ENCODE measurements around the gene C11orf98. TPM values are rescaled to one million over a fixed set of nuclear protein-coding genes. Genes with fewer than 3 reads are reported as not detected.
"Not testable (repeated sequence)": the region's sequence is repeated elsewhere in the genome, so short reads cannot be mapped to it uniquely, and the experiment has no call there.

The C11orf98 gene
- polyA plus RNA-seq, 1 donor from 2014 or later: 96.3 TPM

- H3K36me3 Mint-ChIP-seq: peaks cover 5% of the 10 kb centered on the region
- H3K4me1 Mint-ChIP-seq: peaks cover 8 to 13% (median 13%) of the 10 kb centered on the region in 3 donors
- no peak overlapping the region for H3K27ac Mint-ChIP-seq
- peak overlapping the region in 1 of 4 donors; percentile 36 for H3K4me3 Mint-ChIP-seq
- H3K27me3 Mint-ChIP-seq: no peaks in the 10 kb centered on the region
- H3K9me3 Mint-ChIP-seq: no peaks in the 10 kb centered on the region
Observed at GRCh38 chr11:62702246-62702645, 37.2 kb upstream of the C11orf98 start.

- H3K36me3 Mint-ChIP-seq: peaks cover 2% of the 10 kb centered on the region
- H3K4me1 Mint-ChIP-seq: peaks cover 3 to 5% (median 5%) of the 10 kb centered on the region in 3 donors
- no peaks in the 10 kb centered on the region for H3K9me3 Mint-ChIP-seq
- no peaks in the 10 kb centered on the region for H3K27me3 Mint-ChIP-seq
- peak overlapping the region in 1 of 3 donors; percentile 46 for H3K27ac Mint-ChIP-seq
- no peak overlapping the region for H3K4me3 Mint-ChIP-seq
Observed at GRCh38 chr11:62694455-62695167, 29.6 kb upstream of the C11orf98 start.

GRCh38 chr11:62693624-62694023, 28.6 kb upstream of the C11orf98 start:
- H3K4me3 Mint-ChIP-seq, H3K9me3 Mint-ChIP-seq, H3K27me3 Mint-ChIP-seq, H3K36me3 Mint-ChIP-seq, H3K4me1 Mint-ChIP-seq, H3K27ac Mint-ChIP-seq: not testable (repeated sequence)

GRCh38 chr11:62689421-62690183, 24.6 kb upstream of the C11orf98 start, which contains the start of gene LRRN4CL:
LRRN4CL (minus strand) TSS chr11:62689530; CDS start chr11:62688508, 1,022 bp downstream.
- H3K4me1 Mint-ChIP-seq: peaks cover under 1 to 3% (median under 1%) of the 10 kb centered on the region in 3 donors
- no peaks in the 10 kb centered on the region for H3K9me3 Mint-ChIP-seq
- peaks cover 4% of the 10 kb centered on the region for H3K27me3 Mint-ChIP-seq
- H3K27ac Mint-ChIP-seq: no peak within 1 kb of the TSS
- H3K36me3 Mint-ChIP-seq: no peaks in the 10 kb centered on the region
- H3K4me3 Mint-ChIP-seq: no peak within 1 kb of the TSS

- Mint-ChIP-seq H3K27ac (no peak overlapping the region), H3K4me1 (peaks cover 0 to 3% (median 0%) of the 10 kb centered on the region in 3 donors), H3K27me3 (peaks cover 4% of the 10 kb centered on the region), H3K9me3 (no peaks in the 10 kb centered on the region), H3K4me3 (no peak overlapping the region), H3K36me3 (no peaks in the 10 kb centered on the region)
Observed at GRCh38 chr11:62688491-62688890, 23.5 kb upstream of the C11orf98 start.

GRCh38 chr11:62687508-62688396, 22.7 kb upstream of the C11orf98 start:
- Mint-ChIP-seq H3K27ac (no peak overlapping the region), H3K27me3 (peaks cover 4% of the 10 kb centered on the region), H3K4me1 (peaks cover 0 to 3% (median 0%) of the 10 kb centered on the region in 3 donors), H3K36me3 (no peaks in the 10 kb centered on the region), H3K9me3 (no peaks in the 10 kb centered on the region), H3K4me3 (no peak overlapping the region)

GRCh38 chr11:62682518-62682917, 17.5 kb upstream of the C11orf98 start:
- no peaks in the 10 kb centered on the region for H3K9me3 Mint-ChIP-seq
- H3K4me1 Mint-ChIP-seq: peaks cover 13 to 15% (median 15%) of the 10 kb centered on the region in 3 donors
- H3K27ac Mint-ChIP-seq: no peak overlapping the region
- no peak overlapping the region for H3K4me3 Mint-ChIP-seq
- peaks cover 2% of the 10 kb centered on the region for H3K27me3 Mint-ChIP-seq
- peaks cover 1% of the 10 kb centered on the region for H3K36me3 Mint-ChIP-seq

GRCh38 chr11:62680825-62681240, 15.8 kb upstream of the C11orf98 start:
- peak overlapping the region; percentile 66 to 84 (median 74) for H3K4me3 Mint-ChIP-seq
- no peaks in the 10 kb centered on the region for H3K27me3 Mint-ChIP-seq
- H3K36me3 Mint-ChIP-seq: peaks cover 1% of the 10 kb centered on the region
- peak overlapping the region; percentile 43 to 73 (median 64) for H3K27ac Mint-ChIP-seq
- no peaks in the 10 kb centered on the region for H3K9me3 Mint-ChIP-seq
- peaks cover 19% of the 10 kb centered on the region in 3 donors for H3K4me1 Mint-ChIP-seq

GRCh38 chr11:62678770-62679696, 14.0 kb upstream of the C11orf98 start, which contains the start of gene UBXN1:
UBXN1 (minus strand) TSS chr11:62679073; CDS start chr11:62678923, 150 bp downstream.
- Mint-ChIP-seq H3K27me3 (no peaks in the 10 kb centered on the region), H3K4me3 (peak within 1 kb of the TSS; percentile 91 to 96 (median 94)), H3K36me3 (peaks cover 3% of the 10 kb centered on the region), H3K27ac (peak within 1 kb of the TSS; percentile 92 to 98 (median 96)), H3K4me1 (peaks cover 20 to 23% (median 21%) of the 10 kb centered on the region in 3 donors), H3K9me3 (no peaks in the 10 kb centered on the region)

- Mint-ChIP-seq H3K9me3 (no peaks in the 10 kb centered on the region), H3K27me3 (no peaks in the 10 kb centered on the region), H3K27ac (peak overlapping the region; percentile 92 to 98 (median 96)), H3K4me3 (peak overlapping the region; percentile 91 to 96 (median 94)), H3K4me1 (peaks cover 21 to 23% (median 22%) of the 10 kb centered on the region in 3 donors), H3K36me3 (peaks cover 3% of the 10 kb centered on the region)
Observed at GRCh38 chr11:62678433-62678769, 13.4 kb upstream of the C11orf98 start.

GRCh38 chr11:62677714-62678113, 12.7 kb upstream of the C11orf98 start:
- no peaks in the 10 kb centered on the region for H3K9me3 Mint-ChIP-seq
- H3K27ac Mint-ChIP-seq: peak overlapping the region; percentile 92 to 98 (median 96)
- no peaks in the 10 kb centered on the region for H3K27me3 Mint-ChIP-seq
- peaks cover 3% of the 10 kb centered on the region for H3K36me3 Mint-ChIP-seq
- H3K4me3 Mint-ChIP-seq: peak overlapping the region; percentile 91 to 96 (median 94)
- H3K4me1 Mint-ChIP-seq: peaks cover 22 to 24% (median 23%) of the 10 kb centered on the region in 3 donors

- H3K27me3 Mint-ChIP-seq: no peaks in the 10 kb centered on the region
- peak overlapping the region; percentile 92 to 98 (median 96) for H3K27ac Mint-ChIP-seq
- peaks cover 3% of the 10 kb centered on the region for H3K36me3 Mint-ChIP-seq
- no peaks in the 10 kb centered on the region for H3K9me3 Mint-ChIP-seq
- peak overlapping the region; percentile 83 to 93 (median 88) for H3K4me3 Mint-ChIP-seq
- peaks cover 23 to 26% (median 23%) of the 10 kb centered on the region in 3 donors for H3K4me1 Mint-ChIP-seq
Observed at GRCh38 chr11:62677156-62677555, 12.1 kb upstream of the C11orf98 start.

- no peaks in the 10 kb centered on the region for H3K9me3 Mint-ChIP-seq
- peaks cover 3% of the 10 kb centered on the region for H3K36me3 Mint-ChIP-seq
- H3K4me1 Mint-ChIP-seq: peaks cover 24 to 27% (median 25%) of the 10 kb centered on the region in 3 donors
- H3K4me3 Mint-ChIP-seq: peak overlapping the region; percentile 47 to 93 (median 84)
- H3K27me3 Mint-ChIP-seq: no peaks in the 10 kb centered on the region
- H3K27ac Mint-ChIP-seq: peak overlapping the region; percentile 6 to 98 (median 92)
Observed at GRCh38 chr11:62676698-62677097, 11.7 kb upstream of the C11orf98 start.
